HUDEP-2 (cell line): Measurements from ENCODE around the gene LYRM9.
"Not testable (repeated sequence)": the region's sequence is repeated elsewhere in the genome, so short reads cannot be mapped to it uniquely, and the experiment has no call there.

ENCODE experiments used
- DNase-seq, 76 experiments: peaks; one replicate each; lab custom pipeline; 2025; ENCODE audit not compliant: unreplicated experiment in 76 of 76; lab: John Stamatoyannopoulos, UW

LYRM9 gene

GRCh38 chr17:27892866-27893769 lies at the start of gene LYRM9:
TSS of gene LYRM9 (minus strand) at chr17:27893365. CDS start at chr17:27882694, 10,671 bp downstream.
- DNase-seq = peak in 74 of 76 experiments; percentile 22 to 93 (median 84)

- DNase-seq = peak in 1 of 76 experiments; percentile 12
Observed at GRCh38 chr17:27940503-27941428, 47.6 kb upstream of the LYRM9 start.

- DNase-seq = no peak
Observed at GRCh38 chr17:27939474-27940465, 46.6 kb upstream of the LYRM9 start.

- DNase-seq = no peak
Observed at GRCh38 chr17:27938864-27939263, 45.7 kb upstream of the LYRM9 start.

GRCh38 chr17:27938241-27938640 lies 45.1 kb upstream of the LYRM9 start:
- no peak for DNase-seq

- no peak for DNase-seq
Observed at GRCh38 chr17:27937025-27937546, 43.9 kb upstream of the LYRM9 start.

GRCh38 chr17:27930000-27930399 lies 36.8 kb upstream of the LYRM9 start:
- DNase-seq = no peak

GRCh38 chr17:27928587-27928986 lies 35.4 kb upstream of the LYRM9 start:
- DNase-seq = peak in 2 of 76 experiments; percentile 7

- no peak for DNase-seq
Observed at GRCh38 chr17:27927781-27928180, 34.6 kb upstream of the LYRM9 start.

- no peak for DNase-seq
Observed at GRCh38 chr17:27921599-27921998, 28.4 kb upstream of the LYRM9 start.

GRCh38 chr17:27921077-27921476 lies 27.9 kb upstream of the LYRM9 start:
- no peak for DNase-seq

- peak in 73 of 76 experiments; percentile 8 to 91 (median 75) for DNase-seq
Observed at GRCh38 chr17:27920569-27920968, 27.4 kb upstream of the LYRM9 start.

- DNase-seq = no peak
Observed at GRCh38 chr17:27919079-27919478, 25.9 kb upstream of the LYRM9 start.

- no peak for DNase-seq
Observed at GRCh38 chr17:27918498-27918897, 25.3 kb upstream of the LYRM9 start.

GRCh38 chr17:27917000-27917399 lies 23.8 kb upstream of the LYRM9 start:
- no peak for DNase-seq

- DNase-seq = no peak
Observed at GRCh38 chr17:27915709-27916108, 22.5 kb upstream of the LYRM9 start.

GRCh38 chr17:27914382-27914781 lies 21.2 kb upstream of the LYRM9 start:
- DNase-seq = no peak

GRCh38 chr17:27912964-27913363 lies 19.8 kb upstream of the LYRM9 start:
- no peak for DNase-seq

- DNase-seq = not testable (repeated sequence)
Observed at GRCh38 chr17:27912299-27912698, 19.1 kb upstream of the LYRM9 start.
